GM10248 (cell line): ENCODE measurements around the gene C4B.

Experiments used
- CTCF ChIA-PET: fragments of 300-600 bp; sonication (Branson Sonifier 250); formaldehyde crosslinking; extraction: SDS; loops from one replicate; lab custom pipeline; 2021; ENCODE audit warnings: antibody characterized with exemption; lab: Yijun Ruan, JAX
- POLR2A ChIA-PET: fragments of 350-650 bp; sonication (Branson Sonifier 250); formaldehyde crosslinking; extraction: SDS; loops from one replicate; lab custom pipeline; 2020; ENCODE audit warnings: antibody characterized with exemption; lab: Yijun Ruan, JAX
- DNase-seq: peaks from one replicate; pipeline ENCODE4 v3.0.0; 2012; ENCODE audit errors: extremely low spot score
- TF ChIP-seq, protein P1 (sequence below): IDR thresholded peaks from 2 replicates; pipeline ENCODE4 v1.5.1; 2012; ENCODE audit warnings: mild to moderate bottlenecking, low read depth; ENCODE audit errors: extremely low read depth, missing control alignments, control extremely low read depth

C4B gene

DNA sequence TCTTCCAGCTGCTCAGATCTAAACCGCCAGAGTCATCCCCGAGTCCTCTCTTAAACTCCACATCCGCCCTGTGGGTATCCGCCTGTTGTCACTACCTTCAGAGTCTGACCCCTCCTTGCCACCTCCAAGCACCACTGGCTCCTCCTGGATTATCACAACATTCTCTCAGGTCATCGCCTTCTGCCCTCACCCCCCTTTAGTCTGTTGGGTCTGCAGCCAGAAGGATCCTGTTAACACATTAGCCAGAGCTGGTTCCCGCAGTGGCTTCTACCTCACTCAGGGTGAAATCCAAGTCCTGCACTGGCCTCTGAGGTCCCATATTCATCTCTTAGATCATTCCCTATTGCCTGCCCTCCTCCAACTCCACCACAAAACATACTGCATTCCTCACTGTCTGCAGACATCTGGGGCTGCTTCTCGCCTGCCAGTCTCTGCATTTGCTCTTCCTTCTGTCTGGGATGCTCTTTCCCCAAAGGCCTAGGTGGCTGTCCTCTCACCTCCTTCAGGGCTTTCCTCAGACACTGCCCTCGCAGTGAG lies 60.5 kb downstream of the C4B start:
- TF ChIP-seq, protein P1, sequence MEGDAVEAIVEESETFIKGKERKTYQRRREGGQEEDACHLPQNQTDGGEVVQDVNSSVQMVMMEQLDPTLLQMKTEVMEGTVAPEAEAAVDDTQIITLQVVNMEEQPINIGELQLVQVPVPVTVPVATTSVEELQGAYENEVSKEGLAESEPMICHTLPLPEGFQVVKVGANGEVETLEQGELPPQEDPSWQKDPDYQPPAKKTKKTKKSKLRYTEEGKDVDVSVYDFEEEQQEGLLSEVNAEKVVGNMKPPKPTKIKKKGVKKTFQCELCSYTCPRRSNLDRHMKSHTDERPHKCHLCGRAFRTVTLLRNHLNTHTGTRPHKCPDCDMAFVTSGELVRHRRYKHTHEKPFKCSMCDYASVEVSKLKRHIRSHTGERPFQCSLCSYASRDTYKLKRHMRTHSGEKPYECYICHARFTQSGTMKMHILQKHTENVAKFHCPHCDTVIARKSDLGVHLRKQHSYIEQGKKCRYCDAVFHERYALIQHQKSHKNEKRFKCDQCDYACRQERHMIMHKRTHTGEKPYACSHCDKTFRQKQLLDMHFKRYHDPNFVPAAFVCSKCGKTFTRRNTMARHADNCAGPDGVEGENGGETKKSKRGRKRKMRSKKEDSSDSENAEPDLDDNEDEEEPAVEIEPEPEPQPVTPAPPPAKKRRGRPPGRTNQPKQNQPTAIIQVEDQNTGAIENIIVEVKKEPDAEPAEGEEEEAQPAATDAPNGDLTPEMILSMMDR = no peak
- ChIA-PET POLR2A (no interaction called here), CTCF (interaction anchor here (2.6 kb wide), 1 partner anchor 27 kb away, joined by 10 read pairs; no protein-coding TSS in a partner anchor)
- DNase-seq = no peak

DNA sequence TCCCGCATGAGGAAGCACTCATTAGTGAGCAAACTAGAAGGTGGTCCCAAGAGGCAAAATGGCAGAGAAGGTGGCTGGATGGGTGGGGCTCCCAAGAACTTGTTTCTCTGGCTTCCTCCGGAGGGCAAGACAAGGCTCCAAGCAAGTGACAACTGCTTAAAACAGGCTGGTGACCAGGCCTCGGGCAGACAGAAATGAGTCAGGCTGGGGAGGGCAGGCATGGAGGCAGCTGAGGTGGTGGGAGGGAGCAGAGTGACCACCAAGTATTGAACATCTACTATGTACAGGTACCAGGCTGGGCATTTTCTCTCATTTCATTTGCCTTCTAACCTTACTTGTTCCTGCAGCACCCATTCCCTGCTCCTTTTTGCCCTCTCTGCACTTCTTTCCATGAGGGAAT lies 61.2 kb downstream of the C4B start:
- CTCF ChIA-PET = interaction anchor here (1.9 to 2.6 kb wide), 2 partner anchors 28 to 169 kb away, joined by 4 to 10 read pairs; no protein-coding TSS in a partner anchor
- POLR2A ChIA-PET = no interaction called here
- TF ChIP-seq, protein P1 = no peak
- no peak for DNase-seq

- no peak for DNase-seq
- TF ChIP-seq, protein P1 = no peak
- ChIA-PET POLR2A (no interaction called here), CTCF (interaction anchor here (1.7 to 2.6 kb wide), 3 partner anchors 27 to 169 kb away, joined by 4 to 10 read pairs (median 4); no protein-coding TSS in a partner anchor)
Measured at GRCh38 chr6:32076321-32076809, 61.8 kb downstream of the C4B start.

DNA sequence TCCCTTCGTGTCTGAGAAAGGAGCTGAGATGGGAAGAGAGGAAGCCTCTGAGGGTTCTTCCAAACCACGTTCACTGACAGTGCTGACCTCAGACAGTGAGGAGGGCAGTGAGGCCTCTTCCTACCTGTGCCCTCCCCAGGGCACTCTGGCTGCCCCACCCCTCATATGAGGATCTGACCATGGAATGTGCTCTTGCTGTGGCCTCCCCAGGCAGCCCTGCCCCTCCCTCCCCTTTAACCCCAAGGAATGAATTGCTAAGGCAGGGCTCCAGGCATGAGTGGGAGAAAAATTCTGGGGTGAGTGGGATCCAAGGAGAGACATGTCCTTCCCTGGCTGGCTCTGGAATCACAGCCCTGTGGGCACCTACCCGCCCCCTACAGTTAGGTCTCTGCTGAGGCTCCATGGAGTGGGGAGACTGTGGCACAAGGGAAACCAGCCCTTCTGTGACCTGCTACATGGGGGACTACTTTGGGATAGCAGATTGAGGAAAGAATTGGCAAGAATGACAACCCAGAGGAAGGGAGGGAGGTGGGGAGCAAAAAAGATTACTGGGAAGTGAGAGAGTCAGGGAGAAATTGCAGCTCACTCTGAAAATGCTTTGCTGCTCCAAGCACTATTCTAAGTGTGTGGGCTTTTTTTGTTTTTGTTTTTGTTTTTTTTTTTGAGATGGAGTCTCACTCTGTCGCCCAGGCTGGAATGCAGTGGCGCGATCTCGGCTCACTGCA lies 65.1 kb downstream of the C4B start:
- no peak for DNase-seq
- TF ChIP-seq, protein P1 = no peak
- ChIA-PET POLR2A (no interaction called here), CTCF (interaction anchor here (1.3 kb wide), 1 partner anchor 9 kb away, joined by 3 read pairs; no protein-coding TSS in a partner anchor)

GRCh38 chr6:32081168-32081990 lies 66.8 kb downstream of the C4B start:
- ChIA-PET POLR2A (no interaction called here), CTCF (no interaction called here)

More at GRCh38 chr6:32081168-32081990, 66.8 kb downstream of the C4B start:
- no peak for DNase-seq
- TF ChIP-seq, protein P1 = no peak
